HEK293 (cell line): ENCODE results near the gene SMTN.

ENCODE experiments used
- CTCF ChIA-PET: fragments of 350-600 bp; formaldehyde crosslinking; extraction: SDS; loops from one replicate; lab custom pipeline; 2021; ENCODE audit warnings: antibody characterized with exemption; lab: Yijun Ruan, JAX
- POLR2A ChIA-PET: fragments of 300-600 bp; formaldehyde crosslinking; extraction: SDS; loops from one replicate; lab custom pipeline; 2020; ENCODE audit warnings: antibody characterized with exemption, inconsistent platforms; lab: Yijun Ruan, JAX
- H3K27ac ChIP-seq: fragments of 200-500 bp; sonication (Bioruptor generic); 2 replicates; pipeline ENCODE4 v1.5.1; 2014; ENCODE audit warnings: low read depth, low read length, control low read depth, inconsistent platforms; ENCODE audit errors: extremely low read depth
- H3K36me3 ChIP-seq, 2 experiments: fragments of 200-500 bp in 1 of 2; sonication (Bioruptor generic) in 1 of 2; 1 replicate in 1 of 2; 2 replicates in 1 of 2; pipeline ENCODE4 v1.5.1; 2014 to 2017; ENCODE audit warnings: inconsistent platforms in 2 of 2, low read length in 2 of 2; ENCODE audit not compliant: control insufficient read depth in 2 of 2, insufficient read depth in 1 of 2
- H3K4me1 ChIP-seq: fragments of 200-500 bp; sonication (Bioruptor generic); 2 replicates; pipeline ENCODE4 v1.5.1; 2014; ENCODE audit warnings: mild to moderate bottlenecking, low read length, inconsistent platforms; ENCODE audit not compliant: control insufficient read depth, insufficient read depth
- H3K4me3 ChIP-seq: 2 replicates; pipeline ENCODE4 v1.5.1; 2011; ENCODE audit warnings: low read depth, mild to moderate bottlenecking, control low read depth, low read length, moderate library complexity
- H3K9me3 ChIP-seq: fragments of 200-500 bp; sonication (Bioruptor generic); 2 replicates; pipeline ENCODE4 v1.5.1; 2014; ENCODE audit warnings: low read depth, low read length, inconsistent platforms; ENCODE audit not compliant: control insufficient read depth, insufficient read depth
- EGR2 ChIP-seq: fragments of 450-650 bp; formaldehyde crosslinking; IDR thresholded peaks from 2 replicates; pipeline ENCODE4 v1.5.1; 2016; ENCODE audit warnings: low read depth, missing biosample characterization, missing genetic modification characterization
- GLIS1 ChIP-seq: fragments of 450-650 bp; formaldehyde crosslinking; IDR thresholded peaks from 2 replicates; pipeline ENCODE4 v1.5.1; 2016; ENCODE audit warnings: missing biosample characterization, missing genetic modification characterization
- KLF1 ChIP-seq: fragments of 450-650 bp; formaldehyde crosslinking; IDR thresholded peaks from 2 replicates; pipeline ENCODE4 v1.5.1; 2016; ENCODE audit warnings: missing biosample characterization, missing genetic modification characterization
- KLF16 ChIP-seq: fragments of 450-650 bp; formaldehyde crosslinking; IDR thresholded peaks from 2 replicates; pipeline ENCODE4 v1.5.1; 2017; ENCODE audit warnings: missing biosample characterization, missing genetic modification characterization
- KLF9 ChIP-seq: fragments of 450-650 bp; formaldehyde crosslinking; IDR thresholded peaks from 2 replicates; pipeline ENCODE4 v1.5.1; 2016; ENCODE audit warnings: missing biosample characterization, missing genetic modification characterization, low read depth
- SCRT2 ChIP-seq: fragments of 450-650 bp; formaldehyde crosslinking; IDR thresholded peaks from 2 replicates; pipeline ENCODE4 v1.5.1; 2016; ENCODE audit warnings: missing biosample characterization, missing genetic modification characterization
- SP2 ChIP-seq: fragments of 450-650 bp; formaldehyde crosslinking; IDR thresholded peaks from 2 replicates; pipeline ENCODE4 v1.5.1; 2016; ENCODE audit warnings: missing biosample characterization, missing genetic modification characterization
- ZFHX2 ChIP-seq: fragments of 450-650 bp; formaldehyde crosslinking; conservative IDR thresholded peaks from 2 replicates; pipeline ENCODE4 v1.5.1; 2016; ENCODE audit warnings: missing biosample characterization, missing genetic modification characterization
- ZIC2 ChIP-seq: fragments of 450-650 bp; formaldehyde crosslinking; IDR thresholded peaks from 2 replicates; pipeline ENCODE4 v1.5.1; 2016; ENCODE audit warnings: missing biosample characterization, missing genetic modification characterization
- ZNF132 ChIP-seq: fragments of 450-650 bp; formaldehyde crosslinking; IDR thresholded peaks from 2 replicates; pipeline ENCODE4 v1.5.1; 2017; ENCODE audit warnings: missing biosample characterization, missing genetic modification characterization, borderline replicate concordance
- ZNF138 ChIP-seq: fragments of 450-650 bp; formaldehyde crosslinking; IDR thresholded peaks from 2 replicates; pipeline ENCODE4 v1.5.1; 2016; ENCODE audit warnings: missing biosample characterization, missing genetic modification characterization, borderline replicate concordance
- TF ChIP-seq, protein P1 (sequence below): fragments of 450-650 bp; formaldehyde crosslinking; IDR thresholded peaks from 2 replicates; pipeline ENCODE4 v1.5.1; 2017; ENCODE audit warnings: missing biosample characterization, missing genetic modification characterization
- TF ChIP-seq, protein P2 (sequence below): sonication (generic); formaldehyde crosslinking; IDR thresholded peaks from 2 replicates; pipeline ENCODE4 v1.8.1; 2022; ENCODE audit warnings: mild to moderate bottlenecking, moderate library complexity, missing genetic modification reagents
- TF ChIP-seq, protein P3 (sequence below): fragments of 450-650 bp; formaldehyde crosslinking; IDR thresholded peaks from 2 replicates; pipeline ENCODE4 v1.5.1; 2016; ENCODE audit warnings: missing biosample characterization, missing genetic modification characterization
- TF ChIP-seq, protein P4 (sequence below): fragments of 450-650 bp; formaldehyde crosslinking; IDR thresholded peaks from 2 replicates; pipeline ENCODE4 v1.5.1; 2016; ENCODE audit warnings: missing biosample characterization, missing genetic modification characterization

The SMTN gene

DNA sequence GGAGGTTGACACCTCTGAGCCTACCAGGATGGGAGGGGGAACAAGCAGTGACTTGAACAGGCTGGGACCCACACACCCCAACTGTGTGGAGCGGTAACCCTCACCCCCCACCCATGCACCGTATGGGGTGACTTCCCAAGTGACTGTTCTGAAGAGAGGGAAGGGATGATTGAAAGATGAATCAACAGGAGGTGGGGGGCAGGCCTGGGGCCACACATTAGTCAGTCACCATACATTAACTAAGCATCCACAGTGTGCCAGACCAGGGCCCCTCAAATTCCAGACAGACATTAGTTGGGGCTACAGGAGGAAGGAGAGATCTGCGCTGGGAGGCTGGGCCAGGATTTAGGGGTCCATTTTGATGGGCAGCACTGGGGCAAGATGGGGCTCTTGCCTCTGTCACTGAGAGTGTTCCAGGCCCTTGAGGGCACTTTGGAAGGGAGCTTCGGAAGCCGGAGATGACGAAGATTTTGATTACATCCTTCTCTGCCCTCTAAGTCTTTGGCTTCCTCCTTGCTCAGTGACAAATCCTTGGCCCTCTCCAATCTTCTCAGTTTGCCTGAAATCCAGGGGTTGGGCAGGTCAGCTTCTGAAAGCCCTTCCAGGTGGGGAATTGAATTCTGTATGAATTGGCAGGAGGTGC is 966 bp downstream of the SMTN start:
- peaks cover 0 to 16% of the 10 kb centered on the region in 2 experiments; a peak in 1 of 3 replicates for H3K36me3 ChIP-seq
- no peaks in the 10 kb centered on the region for H3K9me3 ChIP-seq
- ChIA-PET CTCF (interaction anchor here (0.5 to 3.1 kb wide), 19 partner anchors 9 to 319 kb away, joined by 3 to 14 read pairs (median 3); partner anchors contain the start of genes MORC2 and TUG1), POLR2A (interaction anchor here (1.0 to 1.8 kb wide), 4 partner anchors 10 to 113 kb away, joined by 3 to 15 read pairs (median 6); partner anchors contain the start of genes MORC2 and SELENOM)
- H3K4me3 ChIP-seq: no peak overlapping the region; the same call in 1 of the 2 replicates
- peaks cover 3% of the 10 kb centered on the region; the same call in 1 of the 2 replicates for H3K4me1 ChIP-seq
- TF ChIP-seq, protein P1, sequence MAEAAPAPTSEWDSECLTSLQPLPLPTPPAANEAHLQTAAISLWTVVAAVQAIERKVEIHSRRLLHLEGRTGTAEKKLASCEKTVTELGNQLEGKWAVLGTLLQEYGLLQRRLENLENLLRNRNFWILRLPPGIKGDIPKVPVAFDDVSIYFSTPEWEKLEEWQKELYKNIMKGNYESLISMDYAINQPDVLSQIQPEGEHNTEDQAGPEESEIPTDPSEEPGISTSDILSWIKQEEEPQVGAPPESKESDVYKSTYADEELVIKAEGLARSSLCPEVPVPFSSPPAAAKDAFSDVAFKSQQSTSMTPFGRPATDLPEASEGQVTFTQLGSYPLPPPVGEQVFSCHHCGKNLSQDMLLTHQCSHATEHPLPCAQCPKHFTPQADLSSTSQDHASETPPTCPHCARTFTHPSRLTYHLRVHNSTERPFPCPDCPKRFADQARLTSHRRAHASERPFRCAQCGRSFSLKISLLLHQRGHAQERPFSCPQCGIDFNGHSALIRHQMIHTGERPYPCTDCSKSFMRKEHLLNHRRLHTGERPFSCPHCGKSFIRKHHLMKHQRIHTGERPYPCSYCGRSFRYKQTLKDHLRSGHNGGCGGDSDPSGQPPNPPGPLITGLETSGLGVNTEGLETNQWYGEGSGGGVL (tag by site-specific recombination): peak; percentile 16; the same call in 1 of the 2 replicates
- TF ChIP-seq GLIS1 (tag by site-specific recombination) (peak; percentile 28; the same call in 1 of the 2 replicates), ZIC2 (tag by site-specific recombination) (0 out of 2 replicates have a peak, but pooled peaks have one; percentile 33), SP2 (tag by site-specific recombination) (no peak), SCRT2 (tag by site-specific recombination) (peak; percentile 44; the same call in 1 of the 2 replicates), ZNF138 (no peak)
- TF ChIP-seq, all 188 proteins: peak for 4
- H3K27ac ChIP-seq: no peak overlapping the region

DNA sequence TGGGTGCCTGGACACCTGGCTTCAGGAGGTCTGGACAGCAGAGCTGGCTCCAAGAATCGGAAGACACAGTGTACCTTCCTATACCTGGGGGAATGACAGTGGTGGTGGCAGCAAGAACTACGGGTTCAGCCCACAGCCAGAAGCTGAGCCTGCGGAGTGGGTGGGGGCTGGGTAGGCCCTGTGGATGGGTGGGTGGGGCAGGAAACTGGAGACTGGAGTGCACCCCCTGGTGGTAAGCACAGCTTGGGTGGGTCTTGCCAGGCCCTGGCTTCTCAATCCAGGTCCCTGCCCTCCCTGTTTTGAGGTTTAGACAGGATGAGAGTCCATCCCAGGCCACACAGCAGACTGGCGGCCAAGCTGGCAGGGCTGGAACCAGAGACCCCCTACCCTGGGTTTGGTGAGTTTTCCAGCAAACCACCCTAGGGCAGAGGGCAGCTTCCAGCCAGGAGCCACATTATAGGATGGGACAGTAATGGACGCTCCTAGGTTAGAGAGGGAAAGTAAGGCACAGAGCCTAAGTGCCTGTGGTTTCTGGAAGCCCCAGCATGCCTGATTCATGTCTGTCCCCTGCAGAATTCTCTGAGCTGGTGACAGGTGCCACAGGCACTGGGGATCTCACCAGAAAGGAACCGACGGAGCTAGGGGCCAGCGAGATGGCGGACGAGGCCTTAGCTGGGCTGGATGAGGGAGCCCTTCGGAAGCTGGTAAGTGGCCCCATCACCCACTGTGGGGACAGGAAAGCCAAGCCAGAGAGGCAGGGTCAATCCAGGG is 1.7 kb downstream of the SMTN start:
- ChIA-PET CTCF (interaction anchor here (0.5 to 3.1 kb wide), 26 partner anchors 9 to 320 kb away, joined by 3 to 14 read pairs (median 3); partner anchors contain the start of genes MORC2, RNF185 and TUG1), POLR2A (interaction anchor here (0.7 to 1.4 kb wide), 4 partner anchors 10 to 114 kb away, joined by 3 to 7 read pairs (median 4); partner anchors contain the start of genes MORC2 and SELENOM)
- Histone ChIP-seq H3K27ac (no peak overlapping the region), H3K36me3 (peaks cover 0 to 21% of the 10 kb centered on the region in 2 experiments; a peak in 1 of 3 replicates), H3K4me3 (no peak overlapping the region), H3K4me1 (peaks cover 3% of the 10 kb centered on the region; the same call in 1 of the 2 replicates), H3K9me3 (no peaks in the 10 kb centered on the region)
- TF ChIP-seq KLF16 (peak; percentile 49; the same call in 1 of the 2 replicates), ZNF132 (tag by site-specific recombination) (no peak), ZFHX2 (peak; percentile 73), KLF9 (tag by site-specific recombination) (peak; percentile 66), EGR2 (tag by site-specific recombination) (peak; percentile 75), KLF1 (tag by site-specific recombination) (peak; percentile 71)
- TF ChIP-seq, protein P2, sequence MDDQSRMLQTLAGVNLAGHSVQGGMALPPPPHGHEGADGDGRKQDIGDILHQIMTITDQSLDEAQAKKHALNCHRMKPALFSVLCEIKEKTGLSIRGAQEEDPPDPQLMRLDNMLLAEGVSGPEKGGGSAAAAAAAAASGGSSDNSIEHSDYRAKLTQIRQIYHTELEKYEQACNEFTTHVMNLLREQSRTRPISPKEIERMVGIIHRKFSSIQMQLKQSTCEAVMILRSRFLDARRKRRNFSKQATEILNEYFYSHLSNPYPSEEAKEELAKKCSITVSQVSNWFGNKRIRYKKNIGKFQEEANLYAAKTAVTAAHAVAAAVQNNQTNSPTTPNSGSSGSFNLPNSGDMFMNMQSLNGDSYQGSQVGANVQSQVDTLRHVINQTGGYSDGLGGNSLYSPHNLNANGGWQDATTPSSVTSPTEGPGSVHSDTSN (CRISPR knock-in tag): no peak
- TF ChIP-seq, protein P3, sequence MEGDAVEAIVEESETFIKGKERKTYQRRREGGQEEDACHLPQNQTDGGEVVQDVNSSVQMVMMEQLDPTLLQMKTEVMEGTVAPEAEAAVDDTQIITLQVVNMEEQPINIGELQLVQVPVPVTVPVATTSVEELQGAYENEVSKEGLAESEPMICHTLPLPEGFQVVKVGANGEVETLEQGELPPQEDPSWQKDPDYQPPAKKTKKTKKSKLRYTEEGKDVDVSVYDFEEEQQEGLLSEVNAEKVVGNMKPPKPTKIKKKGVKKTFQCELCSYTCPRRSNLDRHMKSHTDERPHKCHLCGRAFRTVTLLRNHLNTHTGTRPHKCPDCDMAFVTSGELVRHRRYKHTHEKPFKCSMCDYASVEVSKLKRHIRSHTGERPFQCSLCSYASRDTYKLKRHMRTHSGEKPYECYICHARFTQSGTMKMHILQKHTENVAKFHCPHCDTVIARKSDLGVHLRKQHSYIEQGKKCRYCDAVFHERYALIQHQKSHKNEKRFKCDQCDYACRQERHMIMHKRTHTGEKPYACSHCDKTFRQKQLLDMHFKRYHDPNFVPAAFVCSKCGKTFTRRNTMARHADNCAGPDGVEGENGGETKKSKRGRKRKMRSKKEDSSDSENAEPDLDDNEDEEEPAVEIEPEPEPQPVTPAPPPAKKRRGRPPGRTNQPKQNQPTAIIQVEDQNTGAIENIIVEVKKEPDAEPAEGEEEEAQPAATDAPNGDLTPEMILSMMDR (tag by site-specific recombination): peak; percentile 35; the same call in 1 of the 2 replicates
- TF ChIP-seq, protein P4, sequence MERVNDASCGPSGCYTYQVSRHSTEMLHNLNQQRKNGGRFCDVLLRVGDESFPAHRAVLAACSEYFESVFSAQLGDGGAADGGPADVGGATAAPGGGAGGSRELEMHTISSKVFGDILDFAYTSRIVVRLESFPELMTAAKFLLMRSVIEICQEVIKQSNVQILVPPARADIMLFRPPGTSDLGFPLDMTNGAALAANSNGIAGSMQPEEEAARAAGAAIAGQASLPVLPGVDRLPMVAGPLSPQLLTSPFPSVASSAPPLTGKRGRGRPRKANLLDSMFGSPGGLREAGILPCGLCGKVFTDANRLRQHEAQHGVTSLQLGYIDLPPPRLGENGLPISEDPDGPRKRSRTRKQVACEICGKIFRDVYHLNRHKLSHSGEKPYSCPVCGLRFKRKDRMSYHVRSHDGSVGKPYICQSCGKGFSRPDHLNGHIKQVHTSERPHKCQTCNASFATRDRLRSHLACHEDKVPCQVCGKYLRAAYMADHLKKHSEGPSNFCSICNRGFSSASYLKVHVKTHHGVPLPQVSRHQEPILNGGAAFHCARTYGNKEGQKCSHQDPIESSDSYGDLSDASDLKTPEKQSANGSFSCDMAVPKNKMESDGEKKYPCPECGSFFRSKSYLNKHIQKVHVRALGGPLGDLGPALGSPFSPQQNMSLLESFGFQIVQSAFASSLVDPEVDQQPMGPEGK (tag by site-specific recombination): no peak; the same call in 1 of the 2 replicates
